GM10248 (cell line): Measurements from ENCODE around the gene MAPKBP1.

Source experiments
- CTCF ChIA-PET: fragments of 300-600 bp; sonication (Branson Sonifier 250); formaldehyde crosslinking; extraction: SDS; loops from one replicate; lab custom pipeline; 2021; ENCODE audit warnings: antibody characterized with exemption; lab: Yijun Ruan, JAX
- POLR2A ChIA-PET: fragments of 350-650 bp; sonication (Branson Sonifier 250); formaldehyde crosslinking; extraction: SDS; loops from one replicate; lab custom pipeline; 2020; ENCODE audit warnings: antibody characterized with exemption; lab: Yijun Ruan, JAX
- DNase-seq: peaks from one replicate; pipeline ENCODE4 v3.0.0; 2012; ENCODE audit errors: extremely low spot score
- TF ChIP-seq, protein P1 (sequence below): IDR thresholded peaks from 2 replicates; pipeline ENCODE4 v1.5.1; 2012; ENCODE audit warnings: mild to moderate bottlenecking, low read depth; ENCODE audit errors: extremely low read depth, missing control alignments, control extremely low read depth

Gene MAPKBP1

DNA sequence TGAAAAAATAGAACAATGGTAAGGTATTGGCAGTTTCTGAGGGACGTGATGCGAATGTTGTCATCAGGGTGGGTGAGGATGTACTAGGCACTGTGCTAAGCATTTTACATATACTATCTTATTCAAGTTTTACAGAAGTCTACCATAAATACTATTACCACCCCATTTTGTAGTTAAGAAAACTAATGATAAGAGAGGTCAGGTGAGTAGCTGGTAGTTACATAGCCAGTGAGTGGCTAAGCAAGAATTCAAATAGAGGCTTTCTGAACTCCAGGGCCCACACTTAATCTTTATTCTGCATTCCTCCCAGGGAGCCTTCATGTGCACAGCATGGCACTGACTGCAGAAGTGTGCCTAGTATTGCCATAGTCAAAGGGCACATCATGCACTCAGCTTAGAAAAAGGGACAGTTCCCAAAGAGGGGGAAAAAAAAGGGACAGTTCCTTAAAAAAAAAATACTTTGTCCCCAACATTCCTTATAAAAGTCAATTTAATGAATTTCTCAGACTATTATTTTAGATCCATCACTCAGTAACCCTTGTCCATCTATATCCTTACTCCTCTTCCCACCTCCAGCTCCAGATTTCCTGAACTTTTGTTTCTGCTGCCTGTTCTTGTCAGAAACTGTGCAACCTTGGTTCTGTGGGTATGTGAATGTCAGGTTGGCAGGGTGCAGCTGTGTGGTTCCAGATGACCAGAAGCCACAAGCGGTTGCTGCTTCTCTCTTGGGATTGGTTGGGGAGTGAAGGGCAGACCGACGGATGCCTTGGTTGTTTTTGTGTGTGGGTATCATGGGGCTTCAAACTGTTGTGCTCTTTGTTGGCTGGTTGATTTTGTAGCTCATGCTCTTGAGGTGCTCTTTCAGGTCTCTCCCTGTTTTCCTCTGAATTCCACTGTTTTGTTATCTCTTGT is 8.3 kb downstream of the MAPKBP1 start:
- ChIA-PET CTCF (interaction anchor here (1.0 to 20.0 kb wide), 5 partner anchors 9 to 38 kb away, joined by 3 to 316 read pairs (median 5); partner anchors contain the start of gene MAPKBP1), POLR2A (interaction anchor here (1.4 kb wide), 1 partner anchor 9 kb away, joined by 6 read pairs; the partner anchor contains the start of gene MAPKBP1)
- no peak for DNase-seq
- TF ChIP-seq, protein P1, sequence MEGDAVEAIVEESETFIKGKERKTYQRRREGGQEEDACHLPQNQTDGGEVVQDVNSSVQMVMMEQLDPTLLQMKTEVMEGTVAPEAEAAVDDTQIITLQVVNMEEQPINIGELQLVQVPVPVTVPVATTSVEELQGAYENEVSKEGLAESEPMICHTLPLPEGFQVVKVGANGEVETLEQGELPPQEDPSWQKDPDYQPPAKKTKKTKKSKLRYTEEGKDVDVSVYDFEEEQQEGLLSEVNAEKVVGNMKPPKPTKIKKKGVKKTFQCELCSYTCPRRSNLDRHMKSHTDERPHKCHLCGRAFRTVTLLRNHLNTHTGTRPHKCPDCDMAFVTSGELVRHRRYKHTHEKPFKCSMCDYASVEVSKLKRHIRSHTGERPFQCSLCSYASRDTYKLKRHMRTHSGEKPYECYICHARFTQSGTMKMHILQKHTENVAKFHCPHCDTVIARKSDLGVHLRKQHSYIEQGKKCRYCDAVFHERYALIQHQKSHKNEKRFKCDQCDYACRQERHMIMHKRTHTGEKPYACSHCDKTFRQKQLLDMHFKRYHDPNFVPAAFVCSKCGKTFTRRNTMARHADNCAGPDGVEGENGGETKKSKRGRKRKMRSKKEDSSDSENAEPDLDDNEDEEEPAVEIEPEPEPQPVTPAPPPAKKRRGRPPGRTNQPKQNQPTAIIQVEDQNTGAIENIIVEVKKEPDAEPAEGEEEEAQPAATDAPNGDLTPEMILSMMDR: no peak

DNA sequence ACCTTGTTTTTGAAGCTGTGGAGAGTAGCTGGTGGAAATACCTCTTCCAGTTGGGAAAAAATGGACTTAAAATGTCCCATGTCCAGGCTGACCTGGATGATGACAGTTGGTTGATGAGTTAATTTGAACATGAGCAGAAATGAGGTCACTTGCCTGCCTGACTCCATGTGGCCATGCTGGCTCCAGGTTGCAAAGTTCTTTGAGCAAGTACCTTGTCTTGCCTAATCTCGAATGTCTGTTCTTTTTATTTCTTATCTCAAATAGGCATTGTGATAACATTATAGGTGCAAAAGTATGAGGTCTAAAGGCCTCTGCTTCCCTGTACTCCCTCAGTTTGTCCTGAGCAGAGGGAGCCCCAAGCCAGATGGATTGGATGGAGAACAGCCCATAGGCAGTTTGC is 9.0 kb downstream of the MAPKBP1 start:
- POLR2A ChIA-PET: interaction anchor here (1.4 kb wide), 1 partner anchor 9 kb away, joined by 6 read pairs; the partner anchor contains the start of gene MAPKBP1

GRCh38 chr15:41788262-41788661 is 14.0 kb downstream of the MAPKBP1 start:
- ChIA-PET CTCF (interaction anchor here (1.2 to 7.7 kb wide), 4 partner anchors 10 to 117 kb away, joined by 6 to 56 read pairs (median 36); partner anchors contain the start of gene MAPKBP1), POLR2A (no interaction called here)
- TF ChIP-seq, protein P1: no peak
- DNase-seq: no peak

More for the DNA sequence above, 9.0 kb downstream of the MAPKBP1 start:
- TF ChIP-seq, protein P1: no peak
- DNase-seq: no peak
- CTCF ChIA-PET: interaction anchor here (1.0 to 20.0 kb wide), 4 partner anchors 9 to 28 kb away, joined by 3 to 316 read pairs (median 22); partner anchors contain the start of gene MAPKBP1

- TF ChIP-seq, protein P1: no peak
- ChIA-PET CTCF (interaction anchor here (1.2 to 7.7 kb wide), 5 partner anchors 11 to 116 kb away, joined by 6 to 56 read pairs (median 27); partner anchors contain the start of gene MAPKBP1), POLR2A (no interaction called here)
- DNase-seq: no peak
Observed at GRCh38 chr15:41789236-41789635, 15.0 kb downstream of the MAPKBP1 start.

- ChIA-PET CTCF (interaction anchor here (1.2 to 7.7 kb wide), 5 partner anchors 11 to 115 kb away, joined by 6 to 56 read pairs (median 27); partner anchors contain the start of gene MAPKBP1), POLR2A (no interaction called here)
- TF ChIP-seq, protein P1: no peak
- DNase-seq: no peak
Observed at GRCh38 chr15:41789662-41790061, 15.4 kb downstream of the MAPKBP1 start.

DNA sequence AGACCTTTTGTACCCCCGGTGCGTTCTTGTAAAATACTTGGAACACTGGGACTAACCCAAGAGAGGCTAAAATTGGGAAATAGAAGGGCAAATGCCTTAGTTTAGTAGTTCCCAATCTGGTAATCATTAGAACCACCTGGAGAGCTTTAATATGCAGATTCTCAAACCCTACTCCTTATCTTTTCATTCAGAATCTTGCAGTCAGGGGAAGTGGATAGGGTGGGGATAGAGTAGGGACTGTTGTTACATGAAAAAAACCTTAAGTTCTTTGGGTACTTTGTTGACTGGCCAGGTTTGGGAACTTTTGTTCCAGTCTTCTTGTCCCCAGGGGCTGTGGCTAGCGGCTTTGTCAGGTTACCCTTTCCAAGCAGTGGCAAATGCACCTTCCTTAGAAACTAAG is 15.9 kb downstream of the MAPKBP1 start:
- TF ChIP-seq, protein P1: no peak
- no peak for DNase-seq
- ChIA-PET CTCF (interaction anchor here (0.7 to 7.7 kb wide), 5 partner anchors 11 to 21 kb away, joined by 3 to 56 read pairs (median 27); partner anchors contain the start of gene MAPKBP1), POLR2A (no interaction called here)
